Liver (tissue), 9 donors: ENCODE measurements around the gene SRGAP3. TPM values are rescaled to one million over a fixed set of nuclear protein-coding genes. Genes with fewer than 3 reads are reported as not detected.

ENCODE experiments used
- DNase-seq: peaks from one replicate; pipeline ENCODE4 v3.0.0-alpha.2; 2017; ENCODE audit warnings: low spot score
- H3K27ac ChIP-seq, 2 donors: one replicate each; pipeline ENCODE4 v1.7.0; 2013; ENCODE audit warnings: inconsistent platforms in 2 of 2, low read length in 2 of 2, control low read depth in 1 of 2, low read depth in 1 of 2, mild to moderate bottlenecking in 1 of 2
- H3K27me3 ChIP-seq, 4 donors: one replicate each; pipeline versions ENCODE4 v1.6.1 to v1.7.0; 2013; ENCODE audit warnings: low read length in 3 of 4, inconsistent platforms in 1 of 4, mild to moderate bottlenecking in 1 of 4, moderate library complexity in 1 of 4; ENCODE audit not compliant: control insufficient read depth in 4 of 4, insufficient read depth in 4 of 4
- H3K36me3 ChIP-seq, 4 donors: one replicate each; pipeline versions ENCODE4 v1.6.1 to v1.7.0; 2013; ENCODE audit warnings: low read length in 3 of 4, mild to moderate bottlenecking in 3 of 4, low read depth in 1 of 4, moderate library complexity in 1 of 4; ENCODE audit not compliant: control insufficient read depth in 4 of 4, insufficient read depth in 3 of 4
- H3K4me1 ChIP-seq, 4 donors: one replicate each; pipeline versions ENCODE4 v1.6.1 to v1.7.0; 2013; ENCODE audit warnings: low read length in 3 of 4, mild to moderate bottlenecking in 3 of 4, moderate library complexity in 1 of 4; ENCODE audit not compliant: control insufficient read depth in 4 of 4, insufficient read depth in 4 of 4
- H3K4me3 ChIP-seq, 3 donors: one replicate each; pipeline versions ENCODE4 v1.6.1 to v1.7.0; 2013; ENCODE audit warnings: low read length in 3 of 3, control low read depth in 1 of 3, low read depth in 1 of 3, mild to moderate bottlenecking in 1 of 3
- H3K9ac ChIP-seq, 2 donors: one replicate each; pipeline ENCODE4 v1.7.0; 2013; ENCODE audit warnings: low read length in 2 of 2, mild to moderate bottlenecking in 2 of 2, moderate library complexity in 2 of 2, control low read depth in 1 of 2, low read depth in 1 of 2
- H3K9me3 ChIP-seq, 4 donors: one replicate each; pipeline versions ENCODE4 v1.6.1 to v1.7.0; 2013; ENCODE audit warnings: low read length in 3 of 4; ENCODE audit not compliant: control insufficient read depth in 4 of 4
- CTCF ChIP-seq: fragments of 150-350 bp; IDR thresholded peaks from 2 replicates; pipeline ENCODE4 v1.5.1; 2017; ENCODE audit warnings: improper control_type of control experiment, low read depth, low read length; ENCODE audit not compliant: missing input control
- EGR1 ChIP-seq, 2 donors: IDR thresholded peaks; 2 replicates each; pipeline ENCODE4 v1.6.1; 2016 to 2018; ENCODE audit warnings: antibody characterized with exemption in 2 of 2, low read depth in 2 of 2
- FOXA1 ChIP-seq: IDR thresholded peaks from 2 replicates; pipeline ENCODE4 v1.6.1; 2016; ENCODE audit warnings: antibody characterized with exemption
- FOXA2 ChIP-seq: IDR thresholded peaks from 2 replicates; pipeline ENCODE4 v1.6.1; 2016; ENCODE audit warnings: antibody characterized with exemption
- GABPA ChIP-seq, 2 donors: IDR thresholded peaks in 1 of 2; conservative IDR thresholded peaks in 1 of 2; 2 replicates each; pipeline ENCODE4 v1.6.1; 2016; ENCODE audit warnings: antibody characterized with exemption in 2 of 2, mild to moderate bottlenecking in 1 of 2, moderate library complexity in 1 of 2
- HNF4A ChIP-seq, 2 donors: conservative IDR thresholded peaks; 2 replicates each; pipeline ENCODE4 v1.6.1; 2016; ENCODE audit warnings: antibody characterized with exemption in 2 of 2, mild to moderate bottlenecking in 2 of 2
- HNF4G ChIP-seq: IDR thresholded peaks from 2 replicates; pipeline ENCODE4 v1.6.1; 2016; ENCODE audit warnings: antibody characterized with exemption
- JUND ChIP-seq, 2 donors: IDR thresholded peaks; 2 replicates each; pipeline ENCODE4 v1.6.1; 2016; ENCODE audit warnings: antibody characterized with exemption in 2 of 2
- NR2F2 ChIP-seq: IDR thresholded peaks from 2 replicates; pipeline ENCODE4 v1.6.1; 2016; ENCODE audit warnings: antibody characterized with exemption
- RAD21 ChIP-seq, 2 donors: IDR thresholded peaks; 2 replicates each; pipeline ENCODE4 v1.6.1; 2016; ENCODE audit warnings: antibody characterized with exemption in 2 of 2, mild to moderate bottlenecking in 2 of 2
- RXRA ChIP-seq, 2 donors: IDR thresholded peaks; 2 replicates each; pipeline ENCODE4 v1.6.1; 2017 to 2018; ENCODE audit warnings: antibody characterized with exemption in 2 of 2, mild to moderate bottlenecking in 1 of 2
- SP1 ChIP-seq: IDR thresholded peaks from 2 replicates; pipeline ENCODE4 v1.6.1; 2018; ENCODE audit warnings: antibody characterized with exemption, mild to moderate bottlenecking
- TAF1 ChIP-seq: conservative IDR thresholded peaks from 2 replicates; pipeline ENCODE4 v1.6.1; 2016; ENCODE audit warnings: antibody characterized with exemption, mild to moderate bottlenecking
- YY1 ChIP-seq: IDR thresholded peaks from 2 replicates; pipeline ENCODE4 v1.6.1; 2016; ENCODE audit warnings: antibody characterized with exemption, mild to moderate bottlenecking
- ZBTB33 ChIP-seq: IDR thresholded peaks from 2 replicates; pipeline ENCODE4 v1.6.1; 2016; ENCODE audit warnings: antibody characterized with exemption
- WGBS: extraction: QIAGEN DNeasy Blood & Tissue Kit; methylation state at CpG from one replicate; pipeline ENCODE4 v1.1.7; 2013; 5-methylcytosine and 5-hydroxymethylcytosine counted together
- polyA plus RNA-seq, 2 donors: library from polyadenylated mRNA; stranded (reverse) in 1 of 2; unstranded in 1 of 2; fragments of 200-250 nt in 1 of 2; fragments of >200 nt in 1 of 2; fragmentation: Nextera tagmentation in 1 of 2; extraction: Ambion mirVana in 1 of 2; gene quantifications; one replicate each; pipeline versions ENCODE4 v1.2.1 to v1.2.3, GENCODE V29; 2013 to 2015
- total RNA-seq, 2 donors: library from RNA; depleted of rRNA; stranded (reverse); fragments of >200 nt; gene quantifications; one replicate each; pipeline ENCODE4 v1.2.3, GENCODE V29; 2014
- TF ChIP-seq, protein P1 (sequence below): IDR thresholded peaks from 2 replicates; pipeline ENCODE4 v1.6.1; 2016; ENCODE audit warnings: antibody characterized with exemption
- TF ChIP-seq, protein P2 (sequence below): IDR thresholded peaks from 2 replicates; pipeline ENCODE4 v1.6.1; 2016; ENCODE audit warnings: antibody characterized with exemption, mild to moderate bottlenecking
- TF ChIP-seq, protein P3 (sequence below): IDR thresholded peaks from 2 replicates; pipeline ENCODE4 v1.6.1; 2016; ENCODE audit warnings: antibody characterized with exemption
- donor health status: healthy.
- donor health status: healthy.
- donor health status: healthy.
- donor health status: healthy.
- donor health status: healthy.

Gene SRGAP3
- total and polyA plus RNA-seq, 4 donors = 0.61 to 4.2 (median 1.6) TPM

GRCh38 chr3:9206287-9206686, 43.2 kb downstream of the SRGAP3 start:
- 91% methylated on average over 4 of the region's 4 CpGs for whole genome bisulfite sequencing
- Histone ChIP-seq H3K9ac (no peak overlapping the region), H3K36me3 (no peaks in the 10 kb centered on the region), H3K9me3 (no peaks in the 10 kb centered on the region), H3K4me1 (no peaks in the 10 kb centered on the region), H3K27me3 (no peaks in the 10 kb centered on the region), H3K27ac (no peak overlapping the region), H3K4me3 (no peak overlapping the region)
- TF ChIP-seq TAF1 = no peak
- no peak for TF ChIP-seq EGR1 (IDR thresholded peaks at IDR 0.05; ENCODE audit: low read depth in 2 of 2)
- no peak for DNase-seq

- DNase-seq = no peak
- Histone ChIP-seq H3K27ac (no peak overlapping the region), H3K9ac (no peak overlapping the region), H3K9me3 (no peaks in the 10 kb centered on the region), H3K27me3 (no peaks in the 10 kb centered on the region), H3K4me1 (no peaks in the 10 kb centered on the region), H3K36me3 (no peaks in the 10 kb centered on the region), H3K4me3 (no peak overlapping the region)
- WGBS = 88% methylated on average over 9 of the region's 9 CpGs
- TF ChIP-seq EGR1 (IDR thresholded peaks at IDR 0.05; ENCODE audit: low read depth in 2 of 2) (no peak), HNF4G (no peak), HNF4A (conservative IDR thresholded peaks at IDR 0.05) (no peak), RXRA (IDR thresholded peaks at IDR 0.05) (no peak), JUND (IDR thresholded peaks at IDR 0.05) (no peak), ZBTB33 (no peak), NR2F2 (no peak), RAD21 (IDR thresholded peaks at IDR 0.05) (no peak), YY1 (no peak), SP1 (no peak), FOXA2 (no peak), FOXA1 (no peak), GABPA (IDR thresholded peaks at IDR 0.05 in 1 of 2, conservative IDR thresholded peaks at IDR 0.05 in 1 of 2) (no peak), TAF1 (no peak), CTCF (no peak)
- TF ChIP-seq, protein P1, sequence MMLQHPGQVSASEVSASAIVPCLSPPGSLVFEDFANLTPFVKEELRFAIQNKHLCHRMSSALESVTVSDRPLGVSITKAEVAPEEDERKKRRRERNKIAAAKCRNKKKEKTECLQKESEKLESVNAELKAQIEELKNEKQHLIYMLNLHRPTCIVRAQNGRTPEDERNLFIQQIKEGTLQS = no peak
- TF ChIP-seq, protein P2, sequence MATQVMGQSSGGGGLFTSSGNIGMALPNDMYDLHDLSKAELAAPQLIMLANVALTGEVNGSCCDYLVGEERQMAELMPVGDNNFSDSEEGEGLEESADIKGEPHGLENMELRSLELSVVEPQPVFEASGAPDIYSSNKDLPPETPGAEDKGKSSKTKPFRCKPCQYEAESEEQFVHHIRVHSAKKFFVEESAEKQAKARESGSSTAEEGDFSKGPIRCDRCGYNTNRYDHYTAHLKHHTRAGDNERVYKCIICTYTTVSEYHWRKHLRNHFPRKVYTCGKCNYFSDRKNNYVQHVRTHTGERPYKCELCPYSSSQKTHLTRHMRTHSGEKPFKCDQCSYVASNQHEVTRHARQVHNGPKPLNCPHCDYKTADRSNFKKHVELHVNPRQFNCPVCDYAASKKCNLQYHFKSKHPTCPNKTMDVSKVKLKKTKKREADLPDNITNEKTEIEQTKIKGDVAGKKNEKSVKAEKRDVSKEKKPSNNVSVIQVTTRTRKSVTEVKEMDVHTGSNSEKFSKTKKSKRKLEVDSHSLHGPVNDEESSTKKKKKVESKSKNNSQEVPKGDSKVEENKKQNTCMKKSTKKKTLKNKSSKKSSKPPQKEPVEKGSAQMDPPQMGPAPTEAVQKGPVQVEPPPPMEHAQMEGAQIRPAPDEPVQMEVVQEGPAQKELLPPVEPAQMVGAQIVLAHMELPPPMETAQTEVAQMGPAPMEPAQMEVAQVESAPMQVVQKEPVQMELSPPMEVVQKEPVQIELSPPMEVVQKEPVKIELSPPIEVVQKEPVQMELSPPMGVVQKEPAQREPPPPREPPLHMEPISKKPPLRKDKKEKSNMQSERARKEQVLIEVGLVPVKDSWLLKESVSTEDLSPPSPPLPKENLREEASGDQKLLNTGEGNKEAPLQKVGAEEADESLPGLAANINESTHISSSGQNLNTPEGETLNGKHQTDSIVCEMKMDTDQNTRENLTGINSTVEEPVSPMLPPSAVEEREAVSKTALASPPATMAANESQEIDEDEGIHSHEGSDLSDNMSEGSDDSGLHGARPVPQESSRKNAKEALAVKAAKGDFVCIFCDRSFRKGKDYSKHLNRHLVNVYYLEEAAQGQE = no peak
- TF ChIP-seq, protein P3, sequence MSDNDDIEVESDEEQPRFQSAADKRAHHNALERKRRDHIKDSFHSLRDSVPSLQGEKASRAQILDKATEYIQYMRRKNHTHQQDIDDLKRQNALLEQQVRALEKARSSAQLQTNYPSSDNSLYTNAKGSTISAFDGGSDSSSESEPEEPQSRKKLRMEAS = no peak
These were observed 43.9 kb downstream of the SRGAP3 start for GRCh38 chr3:9205345-9206143.
